HG02938 (cell line): ENCODE measurements around the gene TBC1D3D.
"Not testable (repeated sequence)": the region's sequence is repeated elsewhere in the genome, so short reads cannot be mapped to it uniquely, and the experiment has no call there.

Source experiments
- ATAC-seq: cut with Tn5 transposase; IDR thresholded peaks from one replicate; pipeline ENCODE4 v1.9.1; 2021; ENCODE audit warnings: mild to moderate bottlenecking, moderate library complexity; ENCODE audit not compliant: unreplicated experiment

Gene TBC1D3D

GRCh38 chr17:38003676-38004075, at the start of gene TBC1D3D:
TBC1D3D (plus strand) TSS chr17:38003976; CDS start chr17:38005561, 1,585 bp downstream.
- not testable (repeated sequence) for ATAC-seq

- ATAC-seq: not testable (repeated sequence)
Observed at GRCh38 chr17:37988960-37989359, 14.8 kb upstream of the TBC1D3D start, which contains the start of gene TBC1D3L. TBC1D3L (minus strand) TSS chr17:37989060; CDS start chr17:37987520, 1,540 bp downstream.
